ENCODE results near the gene NTM.

The NTM gene

GRCh38 chr11:131345406-131345805 lies 25.0 kb upstream of the NTM start:
- Histone ChIP-seq H3K36me3 (ENCODE audit: insufficient read depth, low read length) (no peaks in the 10 kb centered on the region), H3K9me3 (ENCODE audit: low read depth, low read length) (no peaks in the 10 kb centered on the region), H3K4me3 (no peak overlapping the region), H3K9ac (ENCODE audit: insufficient read length) (no peak overlapping the region), H3K27ac (no peak overlapping the region)
- DNase-seq (ENCODE audit: low read depth, low spot score): no peak
- no peak for TF ChIP-seq POLR2AphosphoS5 (IDR thresholded peaks at IDR 0.05; ENCODE audit: borderline replicate concordance, low read depth, low read length)
- no peak for TF ChIP-seq EZH2 (IDR thresholded peaks at IDR 0.05)
- TF ChIP-seq FOXP2 (optimal IDR thresholded peaks at IDR 0.05; ENCODE audit: control extremely low read depth, extremely low read length, insufficient read depth): no peak

GRCh38 chr11:131349368-131350086 lies 20.9 kb upstream of the NTM start:
- Histone ChIP-seq H3K9ac (ENCODE audit: insufficient read length) (no peak overlapping the region), H3K27ac (no peak overlapping the region), H3K9me3 (ENCODE audit: low read depth, low read length) (no peaks in the 10 kb centered on the region), H3K4me3 (no peak overlapping the region), H3K36me3 (ENCODE audit: insufficient read depth, low read length) (no peaks in the 10 kb centered on the region)
- no peak for DNase-seq (ENCODE audit: low read depth, low spot score)
- no peak for TF ChIP-seq FOXP2 (optimal IDR thresholded peaks at IDR 0.05; ENCODE audit: control extremely low read depth, extremely low read length, insufficient read depth)
- no peak for TF ChIP-seq POLR2AphosphoS5 (IDR thresholded peaks at IDR 0.05; ENCODE audit: borderline replicate concordance, low read depth, low read length)
- no peak for TF ChIP-seq EZH2 (IDR thresholded peaks at IDR 0.05)

- Histone ChIP-seq H3K9me3 (ENCODE audit: low read depth, low read length) (no peaks in the 10 kb centered on the region), H3K4me3 (no peak overlapping the region), H3K27ac (no peak overlapping the region), H3K36me3 (ENCODE audit: insufficient read depth, low read length) (no peaks in the 10 kb centered on the region), H3K9ac (ENCODE audit: insufficient read length) (no peak overlapping the region)
- DNase-seq (ENCODE audit: low read depth, low spot score): no peak
- no peak for TF ChIP-seq FOXP2 (optimal IDR thresholded peaks at IDR 0.05; ENCODE audit: control extremely low read depth, extremely low read length, insufficient read depth)
- TF ChIP-seq POLR2AphosphoS5 (IDR thresholded peaks at IDR 0.05; ENCODE audit: borderline replicate concordance, low read depth, low read length): no peak
- no peak for TF ChIP-seq EZH2 (IDR thresholded peaks at IDR 0.05)
These were observed 19.5 kb upstream of the NTM start for GRCh38 chr11:131350872-131351271.

GRCh38 chr11:131351848-131352247 lies 18.6 kb upstream of the NTM start:
- H3K9me3 ChIP-seq (ENCODE audit: low read depth, low read length): no peaks in the 10 kb centered on the region
- H3K4me3 ChIP-seq: no peak overlapping the region
- H3K27ac ChIP-seq: no peak overlapping the region
- TF ChIP-seq FOXP2 (optimal IDR thresholded peaks at IDR 0.05; ENCODE audit: control extremely low read depth, extremely low read length, insufficient read depth) (no peak), EZH2 (IDR thresholded peaks at IDR 0.05) (no peak), POLR2AphosphoS5 (IDR thresholded peaks at IDR 0.05; ENCODE audit: borderline replicate concordance, low read depth, low read length) (no peak)
- H3K9ac ChIP-seq (ENCODE audit: insufficient read length): no peak overlapping the region
- H3K36me3 ChIP-seq (ENCODE audit: insufficient read depth, low read length): no peaks in the 10 kb centered on the region
- DNase-seq (ENCODE audit: low read depth, low spot score): no peak

GRCh38 chr11:131353766-131354165 lies 16.6 kb upstream of the NTM start:
- Histone ChIP-seq H3K9ac (ENCODE audit: insufficient read length) (no peak overlapping the region), H3K36me3 (ENCODE audit: insufficient read depth, low read length) (no peaks in the 10 kb centered on the region), H3K4me3 (no peak overlapping the region), H3K27ac (no peak overlapping the region), H3K9me3 (ENCODE audit: low read depth, low read length) (no peaks in the 10 kb centered on the region)
- TF ChIP-seq POLR2AphosphoS5 (IDR thresholded peaks at IDR 0.05; ENCODE audit: borderline replicate concordance, low read depth, low read length) (no peak), EZH2 (IDR thresholded peaks at IDR 0.05) (no peak)
- DNase-seq (ENCODE audit: low read depth, low spot score): no peak

- TF ChIP-seq FOXP2 (optimal IDR thresholded peaks at IDR 0.05; ENCODE audit: control extremely low read depth, extremely low read length, insufficient read depth) (no peak), POLR2AphosphoS5 (IDR thresholded peaks at IDR 0.05; ENCODE audit: borderline replicate concordance, low read depth, low read length) (no peak), EZH2 (IDR thresholded peaks at IDR 0.05) (no peak)
- H3K27ac ChIP-seq: no peak overlapping the region
- no peak overlapping the region for H3K9ac ChIP-seq (ENCODE audit: insufficient read length)
- no peak for DNase-seq (ENCODE audit: low read depth, low spot score)
- H3K4me3 ChIP-seq: no peak overlapping the region
- H3K36me3 ChIP-seq (ENCODE audit: insufficient read depth, low read length): no peaks in the 10 kb centered on the region
- no peaks in the 10 kb centered on the region for H3K9me3 ChIP-seq (ENCODE audit: low read depth, low read length)
These were observed 16.1 kb upstream of the NTM start for GRCh38 chr11:131354251-131354701.

- H3K9me3 ChIP-seq (ENCODE audit: low read depth, low read length): no peaks in the 10 kb centered on the region
- TF ChIP-seq EZH2 (IDR thresholded peaks at IDR 0.05) (no peak), FOXP2 (optimal IDR thresholded peaks at IDR 0.05; ENCODE audit: control extremely low read depth, extremely low read length, insufficient read depth) (no peak), POLR2AphosphoS5 (IDR thresholded peaks at IDR 0.05; ENCODE audit: borderline replicate concordance, low read depth, low read length) (no peak)
- DNase-seq (ENCODE audit: low read depth, low spot score): no peak
- no peak overlapping the region for H3K4me3 ChIP-seq
- no peak overlapping the region for H3K9ac ChIP-seq (ENCODE audit: insufficient read length)
- no peaks in the 10 kb centered on the region for H3K36me3 ChIP-seq (ENCODE audit: insufficient read depth, low read length)
- no peak overlapping the region for H3K27ac ChIP-seq
These were observed 14.2 kb upstream of the NTM start for GRCh38 chr11:131356206-131356605.

- H3K27ac ChIP-seq: no peak overlapping the region
- no peak for TF ChIP-seq FOXP2 (optimal IDR thresholded peaks at IDR 0.05; ENCODE audit: control extremely low read depth, extremely low read length, insufficient read depth)
- TF ChIP-seq EZH2 (IDR thresholded peaks at IDR 0.05): no peak
- no peak for TF ChIP-seq POLR2AphosphoS5 (IDR thresholded peaks at IDR 0.05; ENCODE audit: borderline replicate concordance, low read depth, low read length)
- DNase-seq (ENCODE audit: low read depth, low spot score): no peak
- H3K9ac ChIP-seq (ENCODE audit: insufficient read length): no peak overlapping the region
- no peaks in the 10 kb centered on the region for H3K9me3 ChIP-seq (ENCODE audit: low read depth, low read length)
- no peaks in the 10 kb centered on the region for H3K36me3 ChIP-seq (ENCODE audit: insufficient read depth, low read length)
- H3K4me3 ChIP-seq: no peak overlapping the region
These were observed 5.0 kb upstream of the NTM start for GRCh38 chr11:131365329-131365930.
